Neural cell (in vitro differentiated cells): ENCODE results near the gene PPL.

ENCODE experiments used
- EZH2 ChIP-seq: fragments of 200-600, 300-800 bp; shearing (Covaris generic), sonication (generic); IDR thresholded peaks from 2 replicates; pipeline ENCODE4 v1.6.1; 2014; ENCODE audit warnings: antibody characterized with exemption, low read length, borderline replicate concordance, mild to moderate bottlenecking; ENCODE audit not compliant: insufficient read depth, poor library complexity, severe bottlenecking
- POLR2AphosphoS5 ChIP-seq: IDR thresholded peaks from 2 replicates; pipeline ENCODE4 v1.6.1; 2012
- RAD21 ChIP-seq: fragments of 450-650 bp; conservative IDR thresholded peaks from 2 replicates; pipeline ENCODE4 v1.6.1; 2014; ENCODE audit warnings: antibody characterized with exemption, mild to moderate bottlenecking, moderate library complexity
- SMC3 ChIP-seq: fragments of 450-650 bp; conservative IDR thresholded peaks from 2 replicates; pipeline ENCODE4 v1.6.1; 2014; ENCODE audit warnings: antibody characterized with exemption, mild to moderate bottlenecking, moderate library complexity; ENCODE audit not compliant: poor library complexity
- TF ChIP-seq, protein P1 (sequence below): fragments of 450-650 bp; IDR thresholded peaks from 2 replicates; pipeline ENCODE4 v1.5.1; 2014; ENCODE audit warnings: antibody characterized with exemption, mild to moderate bottlenecking, moderate library complexity; ENCODE audit not compliant: poor library complexity, severe bottlenecking

DNA sequence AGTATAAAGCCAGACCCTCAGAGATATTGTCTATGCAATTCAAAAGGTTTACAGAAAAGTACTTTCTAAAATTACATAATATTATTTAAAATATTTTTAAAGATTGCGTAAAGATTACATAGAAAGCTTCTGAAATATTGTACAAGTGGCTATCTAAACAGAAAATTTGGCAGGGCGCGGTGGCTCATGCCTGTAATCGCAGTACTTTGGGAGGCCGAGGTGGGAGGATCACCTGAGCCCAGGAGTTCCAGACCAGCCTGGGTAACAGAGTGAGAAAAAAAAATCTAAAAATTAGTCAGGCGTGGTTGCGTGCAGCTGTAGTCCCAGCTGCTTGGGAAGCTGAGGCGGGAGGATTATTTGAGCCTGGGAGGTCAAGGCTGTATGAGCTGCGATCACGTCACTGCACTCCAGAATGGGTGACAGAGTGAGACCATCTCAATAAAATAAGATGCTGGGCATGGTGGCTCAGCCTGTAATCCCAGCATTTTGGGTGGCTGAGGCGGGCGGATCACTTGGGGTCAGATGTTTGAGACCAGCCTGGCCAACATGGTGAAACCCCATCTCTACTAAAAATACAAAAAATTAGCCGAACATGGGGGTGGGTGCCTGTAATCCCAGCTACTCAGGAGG is 71.6 kb downstream of the PPL start:
- TF ChIP-seq, protein P1, sequence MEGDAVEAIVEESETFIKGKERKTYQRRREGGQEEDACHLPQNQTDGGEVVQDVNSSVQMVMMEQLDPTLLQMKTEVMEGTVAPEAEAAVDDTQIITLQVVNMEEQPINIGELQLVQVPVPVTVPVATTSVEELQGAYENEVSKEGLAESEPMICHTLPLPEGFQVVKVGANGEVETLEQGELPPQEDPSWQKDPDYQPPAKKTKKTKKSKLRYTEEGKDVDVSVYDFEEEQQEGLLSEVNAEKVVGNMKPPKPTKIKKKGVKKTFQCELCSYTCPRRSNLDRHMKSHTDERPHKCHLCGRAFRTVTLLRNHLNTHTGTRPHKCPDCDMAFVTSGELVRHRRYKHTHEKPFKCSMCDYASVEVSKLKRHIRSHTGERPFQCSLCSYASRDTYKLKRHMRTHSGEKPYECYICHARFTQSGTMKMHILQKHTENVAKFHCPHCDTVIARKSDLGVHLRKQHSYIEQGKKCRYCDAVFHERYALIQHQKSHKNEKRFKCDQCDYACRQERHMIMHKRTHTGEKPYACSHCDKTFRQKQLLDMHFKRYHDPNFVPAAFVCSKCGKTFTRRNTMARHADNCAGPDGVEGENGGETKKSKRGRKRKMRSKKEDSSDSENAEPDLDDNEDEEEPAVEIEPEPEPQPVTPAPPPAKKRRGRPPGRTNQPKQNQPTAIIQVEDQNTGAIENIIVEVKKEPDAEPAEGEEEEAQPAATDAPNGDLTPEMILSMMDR: no peak
- TF ChIP-seq EZH2 (no peak), RAD21 (no peak), POLR2AphosphoS5 (no peak), SMC3 (no peak)
